HG02981 (cell line): ENCODE measurements around the gene KIAA1755.

Experiments used
- ATAC-seq: cut with Tn5 transposase; IDR thresholded peaks from one replicate; pipeline ENCODE4 v1.9.1; 2021; ENCODE audit warnings: mild to moderate bottlenecking, moderate library complexity; ENCODE audit not compliant: unreplicated experiment

Gene KIAA1755

GRCh38 chr20:38190936-38191371, 69.6 kb downstream of the KIAA1755 start:
- ATAC-seq: no peak

- ATAC-seq: no peak
Observed at GRCh38 chr20:38190166-38190565, 70.4 kb downstream of the KIAA1755 start.

- no peak for ATAC-seq
Observed at GRCh38 chr20:38187517-38187916, 73.0 kb downstream of the KIAA1755 start.

GRCh38 chr20:38186788-38187221, 73.7 kb downstream of the KIAA1755 start:
- ATAC-seq: no peak

GRCh38 chr20:38184101-38184500, 76.4 kb downstream of the KIAA1755 start:
- ATAC-seq: no peak

GRCh38 chr20:38181971-38182370, 78.6 kb downstream of the KIAA1755 start:
- ATAC-seq: no peak

GRCh38 chr20:38181207-38181801, 79.2 kb downstream of the KIAA1755 start:
- ATAC-seq: no peak

GRCh38 chr20:38180781-38181180, 79.8 kb downstream of the KIAA1755 start:
- ATAC-seq: no peak

- ATAC-seq: no peak
Observed at GRCh38 chr20:38179846-38180245, 80.7 kb downstream of the KIAA1755 start.

GRCh38 chr20:38178581-38178980, 82.0 kb downstream of the KIAA1755 start:
- ATAC-seq: no peak

- no peak for ATAC-seq
Observed at GRCh38 chr20:38178065-38178491, 82.5 kb downstream of the KIAA1755 start.

- ATAC-seq: no peak
Observed at GRCh38 chr20:38177201-38177600, 83.3 kb downstream of the KIAA1755 start.

- no peak for ATAC-seq
Observed at GRCh38 chr20:38175304-38176180, 85.0 kb downstream of the KIAA1755 start.

GRCh38 chr20:38173237-38174156, 87.0 kb downstream of the KIAA1755 start:
- no peak for ATAC-seq

- no peak for ATAC-seq
Observed at GRCh38 chr20:38172408-38172807, 88.1 kb downstream of the KIAA1755 start.

- ATAC-seq: no peak
Observed at GRCh38 chr20:38171675-38172043, 88.9 kb downstream of the KIAA1755 start.

- no peak for ATAC-seq
Observed at GRCh38 chr20:38170826-38171674, 89.5 kb downstream of the KIAA1755 start.

GRCh38 chr20:38170219-38170825, 90.2 kb downstream of the KIAA1755 start:
- ATAC-seq: no peak

- ATAC-seq: no peak
Observed at GRCh38 chr20:38169636-38170193, 90.8 kb downstream of the KIAA1755 start.
